Mesenchymal stem cell (in vitro differentiated cells and primary cell): ENCODE results near the gene LNX1.

ENCODE experiments used
- DNase-seq: peaks from one replicate; pipeline ENCODE4 v3.0.0-alpha.2; 2013
- H2AFZ ChIP-seq: one replicate; pipeline ENCODE4 v1.6.1; 2013; ENCODE audit warnings: low read depth, mild to moderate bottlenecking, control low read depth, inconsistent platforms, low read length, moderate library complexity
- H2AK5ac ChIP-seq: 2 replicates; pipeline ENCODE4 v1.6.1; 2013; ENCODE audit warnings: low read length, moderate library complexity, mild to moderate bottlenecking, inconsistent platforms; ENCODE audit not compliant: severe bottlenecking
- H2BK120ac ChIP-seq: one replicate; pipeline ENCODE4 v1.6.1; 2013; ENCODE audit warnings: low read depth, mild to moderate bottlenecking, inconsistent platforms, low read length, moderate library complexity
- H2BK12ac ChIP-seq, 2 experiments: one replicate each; pipeline ENCODE4 v1.6.1; 2013; ENCODE audit warnings: inconsistent platforms in 2 of 2, low read length in 2 of 2, mild to moderate bottlenecking in 2 of 2, moderate library complexity in 2 of 2, control low read depth in 1 of 2
- H2BK15ac ChIP-seq: one replicate; pipeline ENCODE4 v1.6.1; 2013; ENCODE audit warnings: mild to moderate bottlenecking, low read depth, inconsistent platforms; ENCODE audit not compliant: poor library complexity, severe bottlenecking
- H2BK5ac ChIP-seq: 2 replicates; pipeline ENCODE4 v1.6.1; 2013; ENCODE audit warnings: low read depth, mild to moderate bottlenecking, low read length, control low read depth, inconsistent platforms; ENCODE audit not compliant: poor library complexity, severe bottlenecking
- H3K14ac ChIP-seq, 2 experiments: one replicate each; pipeline ENCODE4 v1.6.1; 2013; ENCODE audit warnings: inconsistent platforms in 2 of 2, low read length in 2 of 2, control low read depth in 1 of 2, mild to moderate bottlenecking in 1 of 2, moderate library complexity in 1 of 2
- H3K18ac ChIP-seq, 2 experiments: one replicate each; pipeline ENCODE4 v1.6.1; 2013; ENCODE audit warnings: inconsistent platforms in 2 of 2, low read length in 2 of 2, control low read depth in 1 of 2, low read depth in 1 of 2, mild to moderate bottlenecking in 1 of 2
- H3K23ac ChIP-seq, 2 experiments: one replicate each; pipeline ENCODE4 v1.6.1; 2013; ENCODE audit warnings: inconsistent platforms in 2 of 2, low read length in 2 of 2, mild to moderate bottlenecking in 2 of 2, moderate library complexity in 2 of 2, control low read depth in 1 of 2
- H3K27ac ChIP-seq: 2 replicates; pipeline ENCODE4 v1.5.1; 2013; ENCODE audit warnings: mild to moderate bottlenecking, moderate library complexity, low read length, control low read depth, inconsistent platforms; ENCODE audit not compliant: poor library complexity, severe bottlenecking
- H3K27me3 ChIP-seq, 2 experiments: 2 replicates each; pipeline versions ENCODE4 v1.6.1 to v1.7.0; 2013; ENCODE audit warnings: low read length in 2 of 2, mild to moderate bottlenecking in 2 of 2, moderate library complexity in 2 of 2, control low read depth in 1 of 2, inconsistent platforms in 1 of 2; ENCODE audit not compliant: control insufficient read depth in 1 of 2, insufficient read depth in 1 of 2
- H3K36me3 ChIP-seq, 2 experiments: 2 replicates each; pipeline versions ENCODE4 v1.6.1 to v1.7.0; 2013; ENCODE audit warnings: low read length in 2 of 2, control low read depth in 1 of 2, inconsistent platforms in 1 of 2, low read depth in 1 of 2, mild to moderate bottlenecking in 1 of 2; ENCODE audit not compliant: insufficient read depth in 2 of 2, control insufficient read depth in 1 of 2
- H3K4ac ChIP-seq, 2 experiments: one replicate each; pipeline ENCODE4 v1.6.1; 2013; ENCODE audit warnings: inconsistent platforms in 2 of 2, low read length in 2 of 2, mild to moderate bottlenecking in 2 of 2, moderate library complexity in 2 of 2, control low read depth in 1 of 2, low read depth in 1 of 2
- H3K4me1 ChIP-seq: 2 replicates; pipeline ENCODE4 v1.6.1; 2013; ENCODE audit warnings: low read depth, low read length, control low read depth; ENCODE audit not compliant: control insufficient read depth, insufficient read depth
- H3K4me2 ChIP-seq: 2 replicates; pipeline ENCODE4 v1.6.1; 2013; ENCODE audit warnings: low read length, mild to moderate bottlenecking, inconsistent platforms; ENCODE audit not compliant: poor library complexity, severe bottlenecking
- H3K4me3 ChIP-seq, 2 experiments: 2 replicates each; pipeline versions ENCODE4 v1.5.1 to v1.7.0; 2013; ENCODE audit warnings: low read length in 2 of 2, mild to moderate bottlenecking in 2 of 2, control low read depth in 1 of 2, low read depth in 1 of 2; ENCODE audit not compliant: insufficient read depth in 1 of 2
- H3K79me1 ChIP-seq: replicated peaks from 2 replicates; pipeline ENCODE4 v1.6.1; 2013; ENCODE audit warnings: mild to moderate bottlenecking, control low read depth, low read length, inconsistent platforms; ENCODE audit not compliant: poor library complexity, severe bottlenecking
- H3K9ac ChIP-seq: 2 replicates; pipeline ENCODE4 v1.7.0; 2013; ENCODE audit warnings: mild to moderate bottlenecking, low read length, moderate library complexity
- H3K9me3 ChIP-seq: 2 replicates; pipeline ENCODE4 v1.7.0; 2013; ENCODE audit warnings: mild to moderate bottlenecking, low read length; ENCODE audit not compliant: control insufficient read depth
- H4K8ac ChIP-seq: one replicate; pipeline ENCODE4 v1.6.1; 2013; ENCODE audit warnings: inconsistent platforms, mild to moderate bottlenecking, low read length, moderate library complexity
- H4K91ac ChIP-seq: one replicate; pipeline ENCODE4 v1.6.1; 2013; ENCODE audit warnings: mild to moderate bottlenecking, low read length, inconsistent platforms
- WGBS: methylation state at CpG from one replicate; pipeline ENCODE4 v1.1.7; 2013; ENCODE audit warnings: mixed read lengths; 5-methylcytosine and 5-hydroxymethylcytosine counted together

LNX1 gene

GRCh38 chr4:53490965-53491622 lies 100.2 kb downstream of the LNX1 start:
- no peaks in the 10 kb centered on the region for H3K79me1 ChIP-seq
- H2BK15ac ChIP-seq, result no peak overlapping the region
- WGBS, result 56% methylated on average over 3 of the region's 3 CpGs
- H3K9me3 ChIP-seq, result no peaks in the 10 kb centered on the region
- no peak overlapping the region for H3K14ac ChIP-seq
- no peak overlapping the region for H2BK5ac ChIP-seq
- no peak overlapping the region for H3K4ac ChIP-seq
- no peak overlapping the region for H2BK120ac ChIP-seq
- H2AK5ac ChIP-seq, result no peak overlapping the region
- no peak overlapping the region for H4K8ac ChIP-seq
- H3K36me3 ChIP-seq, result peaks cover 0 to 2% of the 10 kb centered on the region in 2 experiments
- H3K18ac ChIP-seq, result no peak overlapping the region
- peaks cover 0 to under 1% of the 10 kb centered on the region in 2 experiments for H3K27me3 ChIP-seq
- no peak overlapping the region for H3K27ac ChIP-seq
- no peak overlapping the region for H3K23ac ChIP-seq
- peak; percentile 82 for DNase-seq
- H3K4me1 ChIP-seq, result no peaks in the 10 kb centered on the region
- H3K4me2 ChIP-seq, result no peak overlapping the region
- H4K91ac ChIP-seq, result no peak overlapping the region
- H2AFZ ChIP-seq, result no peak overlapping the region
- no peak overlapping the region for H3K4me3 ChIP-seq
- H2BK12ac ChIP-seq, result no peak overlapping the region
- H3K9ac ChIP-seq, result peak overlapping the region; percentile 86

DNA sequence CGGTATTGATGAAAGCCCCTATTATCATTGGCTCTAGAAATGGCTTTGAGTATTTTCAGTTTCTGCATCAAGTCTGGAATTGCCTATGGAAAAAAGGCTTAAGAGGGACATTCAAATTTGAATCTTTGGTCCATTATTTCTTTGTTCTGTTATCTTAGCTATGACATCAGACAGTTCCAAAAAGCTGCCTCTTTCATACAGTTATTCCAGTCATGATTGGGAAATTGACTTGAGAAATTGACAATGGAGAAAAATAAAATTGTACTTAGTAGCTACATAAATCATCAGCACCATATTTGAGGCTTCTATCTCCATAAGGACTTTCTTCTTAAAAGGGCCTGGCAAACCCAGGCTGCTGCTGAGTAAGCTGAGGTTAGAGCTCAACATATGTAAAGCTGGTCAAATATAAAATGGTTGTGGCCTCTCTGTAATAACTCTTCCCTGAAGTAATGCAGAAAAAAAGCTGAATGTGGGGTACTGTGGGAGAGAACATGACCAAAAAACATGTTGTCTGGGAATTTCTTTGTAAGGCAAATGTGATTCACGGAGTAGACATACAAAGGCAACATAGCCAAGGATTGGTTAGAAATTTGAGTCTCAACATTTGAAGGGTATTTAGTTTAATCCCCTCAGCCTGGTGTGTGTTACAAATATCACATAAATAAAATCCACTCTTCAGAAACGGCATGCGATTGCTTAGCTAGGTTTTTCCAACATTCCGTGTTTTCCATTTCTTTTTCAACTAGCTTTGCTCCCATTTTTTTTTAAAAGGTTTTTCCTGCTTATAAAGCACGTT lies 100.9 kb downstream of the LNX1 start:
- Histone ChIP-seq H3K4me2 (no peak overlapping the region), H3K4ac (no peak overlapping the region), H3K14ac (no peak overlapping the region), H2BK120ac (peak overlapping the region; percentile 43), H4K91ac (no peak overlapping the region), H3K9ac (peak overlapping the region; percentile 86), H2AFZ (no peak overlapping the region), H2AK5ac (no peak overlapping the region), H2BK15ac (no peak overlapping the region), H3K27ac (no peak overlapping the region), H4K8ac (no peak overlapping the region), H2BK12ac (no peak overlapping the region), H3K4me1 (no peaks in the 10 kb centered on the region), H3K36me3 (no peaks in the 10 kb centered on the region), H3K18ac (peak overlapping the region in 1 of 2 experiments; percentile 48), H2BK5ac (no peak overlapping the region), H3K9me3 (no peaks in the 10 kb centered on the region), H3K4me3 (no peak overlapping the region), H3K79me1 (no peaks in the 10 kb centered on the region), H3K27me3 (peaks cover 0 to 6% of the 10 kb centered on the region in 2 experiments), H3K23ac (no peak overlapping the region)
- DNase-seq, result peak; percentile 15
- WGBS, result 78% methylated on average over 4 of the region's 6 CpGs

DNA sequence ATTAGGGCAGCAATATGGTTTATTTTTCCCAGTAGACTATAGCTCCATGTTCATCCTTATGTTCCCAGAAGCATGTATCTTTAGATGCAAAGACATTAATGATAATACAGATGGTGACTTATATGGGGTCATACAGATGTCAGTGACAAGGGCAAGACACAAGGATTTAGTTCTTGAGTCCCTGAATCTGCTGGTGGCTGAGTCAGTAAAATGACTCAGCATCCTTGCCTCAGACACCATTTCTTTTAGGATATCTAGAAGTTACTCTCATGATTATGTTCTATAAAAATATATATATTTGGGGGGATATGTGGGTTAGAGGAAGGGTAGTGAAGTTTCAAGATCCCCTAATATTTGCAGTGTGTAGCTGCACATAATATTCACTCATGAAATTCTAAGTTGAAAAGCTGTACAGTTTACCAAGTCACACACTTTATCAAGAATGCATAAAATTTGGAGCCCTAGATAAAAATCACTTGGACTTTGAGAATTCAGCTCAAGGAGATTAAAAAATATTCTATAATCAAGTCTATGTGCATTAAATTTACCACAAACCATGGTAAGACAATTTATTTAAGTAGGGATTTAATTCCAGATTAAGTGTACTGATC lies 101.9 kb downstream of the LNX1 start:
- no peak overlapping the region for H4K8ac ChIP-seq
- H3K9me3 ChIP-seq, result no peaks in the 10 kb centered on the region
- no peak overlapping the region for H3K4ac ChIP-seq
- no peak overlapping the region for H3K23ac ChIP-seq
- no peak overlapping the region for H3K18ac ChIP-seq
- no peak overlapping the region for H2AFZ ChIP-seq
- peaks cover 0 to 6% of the 10 kb centered on the region in 2 experiments for H3K27me3 ChIP-seq
- no peak overlapping the region for H2BK15ac ChIP-seq
- H2AK5ac ChIP-seq, result no peak overlapping the region
- H3K9ac ChIP-seq, result peak overlapping the region; percentile 86
- H3K14ac ChIP-seq, result no peak overlapping the region
- H2BK120ac ChIP-seq, result no peak overlapping the region
- no peaks in the 10 kb centered on the region for H3K4me1 ChIP-seq
- no peak overlapping the region for H2BK12ac ChIP-seq
- no peak overlapping the region for H4K91ac ChIP-seq
- no peak overlapping the region for H2BK5ac ChIP-seq
- H3K4me2 ChIP-seq, result no peak overlapping the region
- H3K27ac ChIP-seq, result no peak overlapping the region
- no peaks in the 10 kb centered on the region for H3K36me3 ChIP-seq
- DNase-seq, result peak; percentile 61
- H3K4me3 ChIP-seq, result no peak overlapping the region
- H3K79me1 ChIP-seq, result no peaks in the 10 kb centered on the region

- no peak overlapping the region for H2BK12ac ChIP-seq
- H3K79me1 ChIP-seq, result no peaks in the 10 kb centered on the region
- H3K36me3 ChIP-seq, result no peaks in the 10 kb centered on the region
- H2AK5ac ChIP-seq, result no peak overlapping the region
- no peak overlapping the region for H4K91ac ChIP-seq
- no peak for DNase-seq
- no peaks in the 10 kb centered on the region for H3K9me3 ChIP-seq
- H3K4ac ChIP-seq, result no peak overlapping the region
- H2BK15ac ChIP-seq, result no peak overlapping the region
- no peak overlapping the region for H2AFZ ChIP-seq
- no peak overlapping the region for H3K18ac ChIP-seq
- H3K4me1 ChIP-seq, result no peaks in the 10 kb centered on the region
- no peak overlapping the region for H3K14ac ChIP-seq
- no peak overlapping the region for H2BK120ac ChIP-seq
- H3K9ac ChIP-seq, result no peak overlapping the region
- H3K4me3 ChIP-seq, result no peak overlapping the region
- no peak overlapping the region for H2BK5ac ChIP-seq
- peaks cover 0 to 6% of the 10 kb centered on the region in 2 experiments for H3K27me3 ChIP-seq
- H3K4me2 ChIP-seq, result no peak overlapping the region
- H3K27ac ChIP-seq, result no peak overlapping the region
- H4K8ac ChIP-seq, result no peak overlapping the region
- no peak overlapping the region for H3K23ac ChIP-seq
Observed at GRCh38 chr4:53487766-53488165, 103.5 kb downstream of the LNX1 start.
